ENCODE data around the gene IRF2BPL. TPM values are rescaled to one million over a fixed set of nuclear protein-coding genes. Genes with fewer than 3 reads are reported as not detected.

Gene IRF2BPL
- 26.9 TPM for polyA plus RNA-seq (ENCODE audit: insufficient read length)

- peak; percentile 98 for DNase-seq
Observed at GRCh38 chr14:77028384-77029231, at the start of gene IRF2BPL. Gene IRF2BPL, minus strand, starts transcription at chr14:77028708. Its CDS starts 916 bp downstream, at chr14:77027792.

- DNase-seq, result no peak
Observed at GRCh38 chr14:77077040-77077439, 48.5 kb upstream of the IRF2BPL start.

GRCh38 chr14:77076113-77076631 is 47.7 kb upstream of the IRF2BPL start:
- peak; percentile 55 for DNase-seq

GRCh38 chr14:77074969-77075368 is 46.5 kb upstream of the IRF2BPL start:
- no peak for DNase-seq

- DNase-seq, result no peak
Observed at GRCh38 chr14:77071938-77072388, 43.5 kb upstream of the IRF2BPL start.

- no peak for DNase-seq
Observed at GRCh38 chr14:77069551-77069950, 41.0 kb upstream of the IRF2BPL start.

- no peak for DNase-seq
Observed at GRCh38 chr14:77068517-77069200, 40.2 kb upstream of the IRF2BPL start.

GRCh38 chr14:77067632-77068516 is 39.4 kb upstream of the IRF2BPL start:
- DNase-seq, result no peak

GRCh38 chr14:77066578-77067172 is 38.2 kb upstream of the IRF2BPL start:
- no peak for DNase-seq

- no peak for DNase-seq
Observed at GRCh38 chr14:77065851-77066577, 37.5 kb upstream of the IRF2BPL start.

GRCh38 chr14:77064521-77065178 is 36.1 kb upstream of the IRF2BPL start:
- no peak for DNase-seq

GRCh38 chr14:77063571-77064171 is 35.2 kb upstream of the IRF2BPL start:
- no peak for DNase-seq

GRCh38 chr14:77062261-77062660 is 33.8 kb upstream of the IRF2BPL start:
- no peak for DNase-seq

- DNase-seq, result no peak
Observed at GRCh38 chr14:77061630-77062257, 33.2 kb upstream of the IRF2BPL start.

- no peak for DNase-seq
Observed at GRCh38 chr14:77059276-77059915, 30.9 kb upstream of the IRF2BPL start.

- no peak for DNase-seq
Observed at GRCh38 chr14:77058785-77059184, 30.3 kb upstream of the IRF2BPL start.

GRCh38 chr14:77058117-77058516 is 29.6 kb upstream of the IRF2BPL start:
- no peak for DNase-seq

- no peak for DNase-seq
Observed at GRCh38 chr14:77055981-77056380, 27.5 kb upstream of the IRF2BPL start.

GRCh38 chr14:77055306-77055705 is 26.8 kb upstream of the IRF2BPL start:
- no peak for DNase-seq
